Endothelial cell of umbilical vein (primary cell): ENCODE results near the gene TVP23A.

Experiments
- CTCF ChIP-seq, 2 donors: IDR thresholded peaks; 1 replicate in 1 of 2; 2 replicates in 1 of 2; pipeline ENCODE4 v1.5.1; 2011; ENCODE audit warnings: low read length in 2 of 2, mild to moderate bottlenecking in 2 of 2, moderate library complexity in 2 of 2, control low read depth in 1 of 2, inconsistent platforms in 1 of 2, low read depth in 1 of 2; ENCODE audit not compliant: insufficient read depth in 1 of 2; ENCODE audit errors: extremely low read depth in 1 of 2
- GATA2 ChIP-seq: IDR thresholded peaks from 2 replicates; pipeline ENCODE4 v1.7.0; 2011; ENCODE audit warnings: low read depth, mild to moderate bottlenecking, moderate library complexity, mixed read lengths, low read length; ENCODE audit not compliant: insufficient read length, insufficient read depth
- JUN ChIP-seq: IDR thresholded peaks from 2 replicates; pipeline ENCODE4 v1.6.1; 2011; ENCODE audit warnings: borderline replicate concordance, low read depth; ENCODE audit not compliant: insufficient read length, insufficient read depth
- POLR2A ChIP-seq: IDR thresholded peaks from 2 replicates; pipeline ENCODE4 v1.6.1; 2012; ENCODE audit warnings: low read depth, mild to moderate bottlenecking, control low read depth, low read length
- POLR2AphosphoS5 ChIP-seq: IDR thresholded peaks from 2 replicates; pipeline ENCODE4 v1.6.1; 2012; ENCODE audit warnings: low read depth, mild to moderate bottlenecking, control low read depth, low read length, moderate library complexity; ENCODE audit not compliant: insufficient read depth

- no peak for TF ChIP-seq CTCF (IDR thresholded peaks at IDR 0.05; ENCODE audit: extremely low read depth in 1 of 2, insufficient read depth in 1 of 2, low read depth in 1 of 2, low read length in 2 of 2)
- no peak for TF ChIP-seq GATA2
- no peak for TF ChIP-seq POLR2A
- TF ChIP-seq POLR2AphosphoS5, result no peak
- no peak for TF ChIP-seq JUN
These were observed 42.3 kb downstream of the TVP23A start for GRCh38 chr16:10776280-10776679.
